ENCODE data around the gene MBD3L4. TPM values are rescaled to one million over a fixed set of nuclear protein-coding genes. Genes with fewer than 3 reads are reported as not detected.
A peak's percentile ranks its signal among the peaks of the same experiment; 100 is the strongest.

MBD3L4 gene
- total and polyA plus RNA-seq, 2 of the 13 experiments (the other 11 are each of a cell fraction or from before 2014, with no cell fraction given): not detected

GRCh38 chr19:7067122-7067521 lies 27.1 kb upstream of the MBD3L4 start (continued):
- TF ChIP-seq, protein P1, sequence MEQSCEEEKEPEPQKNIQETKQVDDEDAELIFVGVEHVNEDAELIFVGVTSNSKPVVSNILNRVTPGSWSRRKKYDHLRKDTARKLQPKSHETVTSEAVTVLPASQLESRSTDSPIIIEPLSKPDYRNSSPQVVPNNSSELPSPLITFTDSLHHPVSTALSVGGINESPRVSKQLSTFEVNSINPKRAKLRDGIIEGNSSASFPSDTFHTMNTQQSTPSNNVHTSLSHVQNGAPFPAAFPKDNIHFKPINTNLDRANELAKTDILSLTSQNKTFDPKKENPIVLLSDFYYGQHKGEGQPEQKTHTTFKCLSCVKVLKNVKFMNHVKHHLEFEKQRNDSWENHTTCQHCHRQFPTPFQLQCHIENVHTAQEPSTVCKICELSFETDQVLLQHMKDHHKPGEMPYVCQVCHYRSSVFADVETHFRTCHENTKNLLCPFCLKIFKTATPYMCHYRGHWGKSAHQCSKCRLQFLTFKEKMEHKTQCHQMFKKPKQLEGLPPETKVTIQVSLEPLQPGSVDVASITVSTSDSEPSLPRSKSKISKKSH (CRISPR knock-in tag; IDR thresholded peaks at IDR 0.05; ENCODE audit: borderline replicate concordance): peak; percentile 97
- TF ChIP-seq, protein P2, sequence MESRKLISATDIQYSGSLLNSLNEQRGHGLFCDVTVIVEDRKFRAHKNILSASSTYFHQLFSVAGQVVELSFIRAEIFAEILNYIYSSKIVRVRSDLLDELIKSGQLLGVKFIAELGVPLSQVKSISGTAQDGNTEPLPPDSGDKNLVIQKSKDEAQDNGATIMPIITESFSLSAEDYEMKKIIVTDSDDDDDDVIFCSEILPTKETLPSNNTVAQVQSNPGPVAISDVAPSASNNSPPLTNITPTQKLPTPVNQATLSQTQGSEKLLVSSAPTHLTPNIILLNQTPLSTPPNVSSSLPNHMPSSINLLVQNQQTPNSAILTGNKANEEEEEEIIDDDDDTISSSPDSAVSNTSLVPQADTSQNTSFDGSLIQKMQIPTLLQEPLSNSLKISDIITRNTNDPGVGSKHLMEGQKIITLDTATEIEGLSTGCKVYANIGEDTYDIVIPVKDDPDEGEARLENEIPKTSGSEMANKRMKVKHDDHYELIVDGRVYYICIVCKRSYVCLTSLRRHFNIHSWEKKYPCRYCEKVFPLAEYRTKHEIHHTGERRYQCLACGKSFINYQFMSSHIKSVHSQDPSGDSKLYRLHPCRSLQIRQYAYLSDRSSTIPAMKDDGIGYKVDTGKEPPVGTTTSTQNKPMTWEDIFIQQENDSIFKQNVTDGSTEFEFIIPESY (CRISPR knock-in tag; IDR thresholded peaks at IDR 0.05): peak; percentile 94
- peak; percentile 62; the same call in 1 of the 2 replicates for TF ChIP-seq CBX5 (CRISPR knock-in tag; IDR thresholded peaks at IDR 0.05; ENCODE audit: borderline replicate concordance)

GRCh38 chr19:7063764-7064418 lies 23.9 kb upstream of the MBD3L4 start:
- no peak overlapping the region for H2AFZ ChIP-seq (ENCODE audit: low read length)
- peaks cover 5% of the 10 kb centered on the region; the same call in 1 of the 2 replicates for H3K4me1 ChIP-seq (ENCODE audit: insufficient read depth, low read length)
- TF ChIP-seq ZNF121 (CRISPR knock-in tag; IDR thresholded peaks at IDR 0.05): peak; percentile 53
- no peak for TF ChIP-seq FIP1L1 (IDR thresholded peaks at IDR 0.05; ENCODE audit: borderline replicate concordance, insufficient read depth, low read depth, low read length)
- no peak for TF ChIP-seq SKI (IDR thresholded peaks at IDR 0.05; ENCODE audit: partially characterized antibody)
- no peak for TF ChIP-seq ZNF709 (CRISPR knock-in tag; IDR thresholded peaks at IDR 0.05)
- ChIA-PET POLR2A (no interaction called here), CTCF (ENCODE audit: low intra/inter-chr PET ratio, low total read pairs) (no interaction called here)
- intact Hi-C loops (cut with micrococcal nuclease; ENCODE audit: unreplicated experiment): no loop called here
- no peaks in the 10 kb centered on the region for H3K79me2 ChIP-seq (ENCODE audit: insufficient read depth, low read length)
- no peaks in the 10 kb centered on the region for H3K36me3 ChIP-seq (replicated peaks in 1 of 2; ENCODE audit: control insufficient read depth in 1 of 2, insufficient read depth in 2 of 2, low read length in 2 of 2)
- FAIRE-seq (no peak), DNase-seq (ENCODE audit: low spot score) (no peak), ATAC-seq (no peak)
- WGBS (ENCODE audit: low lambda C conversion rate): 31% methylated on average over 7 of the region's 9 CpGs
- BruUV-seq (replicated peaks): no TSS peak
- no peaks in the 10 kb centered on the region for H3K27me3 ChIP-seq (ENCODE audit: control insufficient read depth in 1 of 2, insufficient read depth in 2 of 2, low read length in 2 of 2)
- no peaks in the 10 kb centered on the region for H4K20me1 ChIP-seq (ENCODE audit: insufficient read depth, low read length)
- in situ Hi-C loops (cut with HindIII; ENCODE audit: extremely low pct_ligation_motif_present, low pct_unique_long_range_greater_than_20kb): no loop called here
- H3K4me3 ChIP-seq (replicated peaks in 1 of 3; ENCODE audit: insufficient read depth in 1 of 3, low read depth in 2 of 3, low read length in 3 of 3): no peak overlapping the region
- no peak overlapping the region for H3K9ac ChIP-seq (ENCODE audit: insufficient read depth, low read depth, low read length)
- H3K27ac ChIP-seq (ENCODE audit: extremely low read length, insufficient read depth, low read length): no peak overlapping the region
- no peak overlapping the region for H3K4me2 ChIP-seq (ENCODE audit: low read depth, low read length)
- peaks cover 7% of the 10 kb centered on the region for H3K9me3 ChIP-seq (ENCODE audit: low read length)
